Endodermal cell (in vitro differentiated cells): Measurements from ENCODE around the gene CCM2. TPM values are rescaled to one million over a fixed set of nuclear protein-coding genes. Genes with fewer than 3 reads are reported as not detected.

Source experiments
- DNase-seq: peaks from one replicate; pipeline ENCODE4 v3.0.0-alpha.2; 2017
- H3K27ac ChIP-seq: 2 replicates; pipeline ENCODE4 v1.5.1; 2013; ENCODE audit warnings: mild to moderate bottlenecking, low read depth, low read length, moderate library complexity
- H3K27me3 ChIP-seq: 2 replicates; pipeline ENCODE4 v1.6.1; 2013; ENCODE audit warnings: mild to moderate bottlenecking, low read length, moderate library complexity; ENCODE audit not compliant: insufficient read depth, control insufficient read depth, poor library complexity, severe bottlenecking
- H3K36me3 ChIP-seq: 2 replicates; pipeline ENCODE4 v1.7.0; 2013; ENCODE audit warnings: mild to moderate bottlenecking, low read length, moderate library complexity; ENCODE audit not compliant: control insufficient read depth, insufficient read depth
- H3K4me1 ChIP-seq: one replicate; pipeline ENCODE4 v1.7.0; 2013; ENCODE audit warnings: low read length; ENCODE audit not compliant: control insufficient read depth, insufficient read depth
- H3K4me3 ChIP-seq: 2 replicates; pipeline ENCODE4 v1.5.1; 2013; ENCODE audit warnings: mild to moderate bottlenecking, low read length, moderate library complexity
- H3K9ac ChIP-seq: 2 replicates; pipeline ENCODE4 v1.6.1; 2013; ENCODE audit warnings: mild to moderate bottlenecking, low read length, moderate library complexity; ENCODE audit not compliant: poor library complexity, severe bottlenecking; ENCODE audit errors: extremely low read depth
- H3K9me3 ChIP-seq: 2 replicates; pipeline ENCODE4 v1.6.1; 2013; ENCODE audit warnings: mild to moderate bottlenecking, low read length, moderate library complexity; ENCODE audit not compliant: control insufficient read depth
- H3K27ac Mint-ChIP-seq: 2 replicates; pipeline ENCODE4 v1.8.0; 2020; ENCODE audit warnings: mixed read lengths
- H3K27me3 Mint-ChIP-seq: 2 replicates; pipeline ENCODE4 v1.8.0; 2021; ENCODE audit warnings: mild to moderate bottlenecking, mixed read lengths; ENCODE audit not compliant: insufficient read depth
- H3K36me3 Mint-ChIP-seq: 2 replicates; pipeline ENCODE4 v1.8.0; 2020; ENCODE audit warnings: low read depth, mixed read lengths
- H3K4me1 Mint-ChIP-seq: 2 replicates; pipeline ENCODE4 v1.8.0; 2020; ENCODE audit warnings: mixed read lengths
- H3K4me3 Mint-ChIP-seq: 2 replicates; pipeline ENCODE4 v1.8.0; 2020; ENCODE audit warnings: mild to moderate bottlenecking, moderate library complexity, mixed read lengths
- H3K9me3 Mint-ChIP-seq: 2 replicates; pipeline ENCODE4 v1.8.0; 2020; ENCODE audit warnings: mild to moderate bottlenecking, mixed read lengths
- CTCF ChIP-seq: fragments of 200-600 bp; sonication (generic); conservative IDR thresholded peaks from 2 replicates; pipeline ENCODE4 v1.5.0; 2021; ENCODE audit warnings: antibody characterized with exemption, mild to moderate bottlenecking
- WGBS, 2 experiments: methylation state at CpG; one replicate each; pipeline versions ENCODE4 v1.1.5 to v1.1.7; 2013; ENCODE audit warnings: missing lambda C conversion rate in 2 of 2, mixed read lengths in 1 of 2; ENCODE audit not compliant: insufficient coverage in 1 of 2, insufficient read length in 1 of 2; 5-methylcytosine and 5-hydroxymethylcytosine counted together
- total RNA-seq, 2 donors: library from RNA; stranded (reverse); fragmentation: NEBNext Ultra II Directional in 1 of 2; extraction: Animal tissue kit (Norgen Biotek cat#: 25700) in 1 of 2; gene quantifications; 2 replicates in 1 of 2; 3 replicates in 1 of 2; pipeline ENCODE4 v1.2.1, GENCODE V29; 2021

Gene CCM2
- total RNA-seq, 2 donors from 2014 or later, result 37.4 to 38.1 TPM

GRCh38 chr7:44956157-44956766 lies 43.7 kb upstream of the CCM2 start:
- WGBS, 2 experiments, result 92 to 98% methylated on average over 8 to 10 of the region's 10 CpGs
- Mint-ChIP-seq H3K9me3 (peaks cover 3% of the 10 kb centered on the region), H3K27me3 (peaks cover 25% of the 10 kb centered on the region), H3K4me3 (no peak overlapping the region), H3K27ac (no peak overlapping the region), H3K36me3 (no peaks in the 10 kb centered on the region), H3K4me1 (no peaks in the 10 kb centered on the region)
- no peak overlapping the region for H3K4me3 ChIP-seq
- H3K9me3 ChIP-seq, result no peaks in the 10 kb centered on the region
- DNase-seq, result no peak
- no peaks in the 10 kb centered on the region for H3K36me3 ChIP-seq
- H3K9ac ChIP-seq, result no peak overlapping the region
- no peak for TF ChIP-seq CTCF
- H3K4me1 ChIP-seq, result no peaks in the 10 kb centered on the region
- H3K27me3 ChIP-seq, result peaks cover 10% of the 10 kb centered on the region
- no peak overlapping the region for H3K27ac ChIP-seq

- H3K9ac ChIP-seq, result no peak overlapping the region
- peaks cover 34% of the 10 kb centered on the region for H3K27me3 ChIP-seq
- H3K27me3 Mint-ChIP-seq, result peaks cover 36% of the 10 kb centered on the region
- no peaks in the 10 kb centered on the region for H3K9me3 ChIP-seq
- no peaks in the 10 kb centered on the region for H3K36me3 Mint-ChIP-seq
- no peak overlapping the region for H3K27ac ChIP-seq
- H3K4me3 Mint-ChIP-seq, result no peak overlapping the region
- H3K36me3 ChIP-seq, result no peaks in the 10 kb centered on the region
- H3K4me1 ChIP-seq, result no peaks in the 10 kb centered on the region
- no peak for TF ChIP-seq CTCF
- WGBS, 2 experiments, result 78 to 79% methylated on average over 8 of the region's 8 CpGs
- H3K4me1 Mint-ChIP-seq, result no peaks in the 10 kb centered on the region
- no peak overlapping the region for H3K4me3 ChIP-seq
- H3K9me3 Mint-ChIP-seq, result peaks cover 3% of the 10 kb centered on the region
- no peak overlapping the region for H3K27ac Mint-ChIP-seq
- DNase-seq, result no peak
Measured at GRCh38 chr7:44958645-44959344, 41.2 kb upstream of the CCM2 start.

GRCh38 chr7:44959433-44959951 lies 40.5 kb upstream of the CCM2 start:
- no peaks in the 10 kb centered on the region for H3K36me3 Mint-ChIP-seq
- WGBS, 2 experiments, result 77 to 78% methylated on average over 5 to 8 of the region's 8 CpGs

More at GRCh38 chr7:44959433-44959951, 40.5 kb upstream of the CCM2 start:
- peaks cover 3% of the 10 kb centered on the region for H3K9me3 Mint-ChIP-seq
- Histone ChIP-seq H3K27me3 (peaks cover 40% of the 10 kb centered on the region), H3K9me3 (no peaks in the 10 kb centered on the region), H3K4me3 (no peak overlapping the region), H3K36me3 (no peaks in the 10 kb centered on the region), H3K4me1 (no peaks in the 10 kb centered on the region), H3K27ac (no peak overlapping the region), H3K9ac (no peak overlapping the region)
- no peak overlapping the region for H3K27ac Mint-ChIP-seq
- no peak for TF ChIP-seq CTCF
- no peaks in the 10 kb centered on the region for H3K4me1 Mint-ChIP-seq
- H3K4me3 Mint-ChIP-seq, result no peak overlapping the region
- H3K27me3 Mint-ChIP-seq, result peaks cover 40% of the 10 kb centered on the region
- DNase-seq, result no peak
